ENCODE results near the gene ARL16. TPM values are rescaled to one million over a fixed set of nuclear protein-coding genes. Genes with fewer than 3 reads are reported as not detected.
A peak's percentile ranks its signal among the peaks of the same experiment; 100 is the strongest.

Gene ARL16
- total RNA-seq, 1 donor from 2014 or later, result 21.7 TPM

DNA sequence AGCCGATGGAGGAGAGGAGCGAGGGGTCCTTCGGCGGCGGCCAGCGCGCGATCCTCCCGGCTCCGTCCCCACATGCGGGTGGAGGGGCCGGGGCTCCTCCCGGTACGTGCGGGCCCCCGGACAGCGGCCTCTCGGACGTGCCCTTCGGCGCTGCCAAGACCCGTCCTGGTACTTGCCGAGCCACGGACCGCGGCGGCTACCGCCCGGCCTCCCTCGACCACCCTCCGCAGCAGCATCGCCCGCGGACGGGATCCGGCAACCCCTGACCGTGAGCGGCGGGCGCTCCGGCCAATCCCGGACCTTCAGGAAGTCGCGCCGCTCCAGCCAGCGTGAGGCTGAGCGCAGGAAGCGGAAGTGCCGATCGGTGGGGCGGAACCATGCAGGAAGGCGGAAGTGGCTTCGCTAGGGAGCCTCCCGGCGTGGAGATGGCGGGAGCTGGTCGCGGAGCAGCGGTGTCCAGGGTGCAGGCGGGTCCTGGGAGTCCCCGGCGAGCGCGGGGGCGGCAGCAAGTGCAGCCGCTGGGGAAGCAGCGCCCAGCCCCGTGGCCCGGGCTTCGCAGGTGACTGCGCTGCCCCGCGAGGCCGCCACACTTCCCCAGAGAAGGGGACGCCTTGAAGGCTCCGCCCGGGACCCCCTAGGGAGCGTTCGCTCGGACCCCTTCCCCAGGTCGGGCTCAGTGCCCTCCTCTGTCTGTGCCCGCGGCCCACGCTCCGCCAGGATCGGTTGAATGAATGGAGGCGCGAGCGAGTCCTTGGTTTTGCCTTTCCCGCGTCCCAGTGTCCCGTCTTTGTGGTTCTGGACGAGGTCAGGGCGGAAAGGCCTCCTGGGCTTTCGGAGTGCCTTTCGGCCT, 17.0 kb downstream of the ARL16 start, which contains the start of the genes CCDC137 and OXLD1:
Gene CCDC137, plus strand, starts transcription at position 396 of the 850 bp plus-strand sequence. Its CDS starts 30 bp downstream, at position 426.
Gene OXLD1, minus strand, starts transcription at position 264 of the 850 bp plus-strand sequence. Its CDS starts 28 bp downstream, at position 236.
- peak; percentile 90 for DNase-seq (ENCODE audit: low read depth)

DNA sequence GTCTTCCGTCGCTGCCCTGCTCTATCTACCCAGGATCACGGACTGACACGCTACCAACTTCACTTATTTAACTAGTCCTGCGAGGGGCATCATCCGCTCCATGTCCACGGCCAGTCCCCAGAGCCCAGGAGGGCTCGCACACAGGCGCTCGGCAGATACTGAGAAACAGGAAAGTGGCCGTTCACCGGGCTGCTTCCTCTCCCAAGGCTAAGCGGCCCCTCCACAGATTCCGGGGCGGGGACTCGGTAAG, 17.6 kb downstream of the ARL16 start:
- no peak for DNase-seq (ENCODE audit: low read depth)

DNA sequence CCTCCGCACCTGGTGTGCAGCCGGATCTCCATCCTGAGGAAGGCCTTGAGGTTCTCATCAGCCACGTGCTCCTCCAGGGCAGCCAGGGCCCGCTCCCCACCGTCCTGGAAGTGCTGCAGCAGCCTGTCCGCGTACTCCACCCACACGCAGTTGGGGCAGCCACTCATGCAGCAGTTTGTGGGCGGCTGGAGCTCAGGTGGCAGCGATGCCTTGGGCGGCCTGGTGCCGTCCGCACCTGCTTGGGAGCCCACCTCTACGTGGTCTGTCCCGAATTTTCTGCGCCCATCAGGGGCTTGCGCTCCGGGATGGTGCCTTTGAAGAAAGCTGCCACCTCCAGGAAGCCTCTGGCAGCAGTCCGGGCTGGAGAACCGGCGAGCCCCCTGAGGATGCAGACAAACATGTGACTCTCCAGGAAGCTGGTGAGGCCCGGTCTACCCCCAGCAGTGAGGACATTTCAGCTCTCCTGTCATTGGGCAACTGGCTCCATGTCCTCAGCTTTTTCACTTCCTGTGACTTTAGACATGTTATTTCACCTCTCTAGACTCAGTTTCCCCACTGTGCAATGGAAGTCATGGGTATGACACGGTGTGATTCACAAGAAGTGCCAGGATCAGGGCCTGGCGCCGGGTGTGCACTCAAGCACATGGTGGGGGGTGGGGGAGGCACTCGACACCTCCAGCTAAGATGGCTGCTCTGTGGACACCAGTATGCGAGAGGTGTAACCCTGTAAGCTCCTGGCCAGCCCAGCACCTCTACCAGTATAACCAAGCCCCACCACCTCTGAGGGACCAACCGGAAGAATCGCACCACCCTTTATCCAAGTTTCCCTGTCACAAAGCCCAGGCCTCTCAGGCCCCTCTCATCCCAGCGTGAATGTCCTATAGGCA, 18.1 kb downstream of the ARL16 start:
- DNase-seq (ENCODE audit: low read depth), result no peak

DNA sequence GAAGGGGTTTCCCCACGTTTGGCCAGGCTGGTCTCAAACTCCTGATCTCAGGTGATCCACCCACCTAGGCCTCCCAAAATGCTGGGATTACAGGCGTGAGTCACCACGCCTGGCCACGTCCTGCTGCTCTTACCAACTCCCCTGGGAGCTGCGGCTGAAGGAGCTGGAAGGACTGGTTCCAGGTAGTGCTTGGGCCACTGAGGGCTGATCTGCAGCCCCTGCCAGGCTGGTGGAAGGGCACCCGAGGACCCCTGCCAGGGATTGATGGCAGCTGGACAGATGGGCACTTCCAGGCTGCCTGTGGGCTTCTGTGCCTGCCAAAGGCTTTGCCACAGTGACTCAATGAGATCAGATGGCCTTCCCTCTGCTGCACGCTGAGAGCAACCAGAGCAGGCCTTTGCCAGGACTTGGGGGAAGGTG, 19.5 kb downstream of the ARL16 start:
- no peak for DNase-seq (ENCODE audit: low read depth)

DNA sequence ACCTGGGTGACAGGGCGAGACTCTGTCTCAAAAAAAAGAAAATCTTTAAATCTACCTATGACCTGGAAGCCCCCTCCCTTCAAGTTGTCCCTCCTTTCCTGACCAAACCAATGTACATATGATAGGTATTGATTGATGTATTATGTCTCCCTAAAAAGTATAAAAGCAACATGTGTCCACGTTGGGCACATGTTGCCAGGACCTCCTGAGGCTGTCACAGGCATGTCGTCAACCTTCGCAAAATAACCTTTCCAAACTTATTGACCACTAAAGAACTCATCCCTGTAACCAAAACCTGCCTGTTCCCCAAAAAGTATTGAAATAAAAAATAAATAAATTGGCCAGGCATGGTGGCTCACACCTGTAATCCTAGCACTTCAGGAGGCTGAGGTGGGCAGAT, 21.6 kb downstream of the ARL16 start:
- DNase-seq (ENCODE audit: low read depth), result no peak

DNA sequence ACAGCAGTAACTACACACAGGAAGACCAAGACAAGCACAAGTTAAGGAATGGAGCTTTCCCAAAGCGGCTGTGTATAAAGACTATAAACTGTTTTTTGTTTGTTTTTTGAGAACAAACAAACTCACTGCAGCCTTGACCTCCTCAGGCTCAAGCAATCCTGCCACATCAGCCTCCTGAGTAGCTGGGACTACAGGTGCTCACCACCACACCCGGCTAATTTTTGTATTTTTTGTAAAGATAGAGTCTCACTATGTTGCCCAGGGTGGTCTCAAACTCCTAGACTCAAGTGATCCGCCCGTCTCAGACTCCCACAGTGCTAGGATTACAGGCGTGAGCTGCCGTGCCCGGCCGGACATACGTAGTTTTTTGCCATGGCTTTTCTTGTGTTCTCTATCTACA, 23.2 kb downstream of the ARL16 start:
- no peak for DNase-seq (ENCODE audit: low read depth)

DNA sequence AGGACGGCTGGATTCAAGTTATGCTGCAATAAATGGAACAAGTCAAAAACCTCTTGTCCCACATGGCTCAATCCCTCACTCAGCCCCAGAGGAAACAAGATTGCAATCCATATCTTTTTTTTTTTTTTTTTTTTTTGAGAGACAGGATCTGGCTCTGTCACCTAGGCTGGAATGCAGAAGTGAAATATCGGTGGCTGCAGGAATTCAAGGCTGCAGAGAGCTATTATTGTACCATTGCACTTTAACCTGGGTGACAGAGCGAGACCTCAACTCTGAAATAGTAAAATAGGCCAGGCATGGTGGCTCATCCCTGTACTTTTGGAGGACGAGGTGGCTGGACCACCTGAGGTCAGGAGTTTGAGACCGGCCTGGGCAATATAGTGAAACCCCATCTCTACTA, 24.6 kb downstream of the ARL16 start:
- DNase-seq (ENCODE audit: low read depth), result no peak

DNA sequence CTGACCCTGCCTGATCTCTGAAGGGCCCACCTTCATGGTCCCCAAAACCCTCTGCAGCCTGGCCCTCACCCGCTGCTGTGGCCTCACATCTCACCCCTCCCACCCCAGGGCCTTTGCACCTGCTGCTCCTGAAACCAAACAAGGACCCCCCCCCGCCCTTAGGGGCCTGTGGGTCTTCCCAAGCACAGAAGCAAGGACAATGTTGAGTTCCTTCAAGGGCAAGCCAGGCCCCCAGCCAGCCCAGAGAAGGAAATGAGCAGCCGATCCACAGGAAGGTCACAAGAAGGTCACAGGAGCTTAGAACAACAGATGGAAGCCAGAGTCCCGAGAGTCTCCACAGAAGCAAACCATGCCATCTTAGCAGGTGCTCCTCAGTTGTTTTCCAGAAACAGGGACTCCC, 26.8 kb downstream of the ARL16 start:
- DNase-seq (ENCODE audit: low read depth), result no peak

DNA sequence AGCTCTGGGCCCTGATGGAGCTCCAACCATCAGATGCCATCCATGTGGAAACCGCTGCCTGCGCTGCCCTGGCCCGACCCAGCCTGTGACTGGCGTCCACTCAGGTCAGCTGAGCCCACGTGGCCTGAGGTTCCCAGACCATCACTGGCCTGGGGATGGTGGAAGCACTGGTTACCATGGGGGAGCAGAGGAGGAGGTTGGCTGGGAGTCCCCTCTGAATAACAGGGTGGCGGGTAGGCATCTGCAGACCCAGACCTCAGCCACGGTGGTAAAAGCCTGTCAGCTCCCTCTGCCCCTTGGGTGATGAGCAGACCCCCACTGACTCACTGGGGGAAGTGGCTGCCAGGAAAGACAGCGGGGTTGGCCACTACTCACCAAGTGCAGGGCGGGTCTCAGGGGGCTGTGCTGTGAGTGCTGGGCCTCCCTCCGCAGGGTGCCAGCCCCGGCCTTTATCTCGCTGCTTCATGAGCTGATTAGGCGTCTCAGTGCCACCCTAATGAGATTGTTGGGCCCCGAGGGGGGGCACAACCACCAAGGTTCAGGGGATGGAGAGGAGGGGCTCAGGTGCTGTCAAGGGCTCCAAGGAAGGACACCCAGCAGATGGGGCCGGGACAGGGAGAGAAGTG, 27.4 kb downstream of the ARL16 start, which contains the start of gene PDE6G:
Gene PDE6G, minus strand, starts transcription at position 425 of the 626 bp plus-strand sequence. CDS start 3,237 bp downstream, outside the sequence.
- DNase-seq (ENCODE audit: low read depth), result no peak

DNA sequence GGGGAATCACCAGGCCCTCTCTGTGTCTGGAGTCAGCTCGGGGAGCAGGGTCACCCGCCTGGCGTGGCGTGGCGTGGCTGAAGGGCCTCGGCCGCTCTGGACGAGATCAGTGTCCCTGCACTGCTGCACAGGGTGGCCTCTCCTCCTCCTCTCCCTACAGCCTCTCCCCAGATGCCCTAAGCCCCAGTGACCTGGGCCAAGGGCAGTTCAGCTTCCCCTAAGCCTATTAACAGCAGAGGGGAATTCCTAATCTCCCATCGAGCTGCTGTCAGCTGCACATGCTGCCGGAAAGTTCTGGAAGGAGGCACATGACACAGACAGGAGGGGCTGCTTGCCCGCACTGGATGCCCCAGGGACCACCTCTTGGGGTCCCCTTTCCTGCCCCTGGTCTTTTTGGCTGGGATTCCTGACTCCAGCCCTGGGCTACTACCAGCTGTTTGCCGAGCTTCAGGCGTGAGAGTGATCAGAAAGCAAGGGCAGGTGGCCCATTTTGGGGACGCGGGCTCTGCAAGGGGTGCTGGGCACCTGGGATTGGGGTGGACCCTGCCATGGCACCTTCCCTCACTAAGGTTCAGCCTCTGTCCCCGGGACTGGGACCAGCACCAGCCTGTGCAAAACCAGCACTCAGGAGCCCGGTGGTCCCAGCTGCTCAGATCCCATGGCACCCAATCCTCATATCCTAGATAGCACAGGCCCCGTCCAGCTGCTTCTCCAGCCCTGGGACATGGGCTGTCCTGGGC, 28.0 kb downstream of the ARL16 start:
- DNase-seq (ENCODE audit: low read depth), result no peak

DNA sequence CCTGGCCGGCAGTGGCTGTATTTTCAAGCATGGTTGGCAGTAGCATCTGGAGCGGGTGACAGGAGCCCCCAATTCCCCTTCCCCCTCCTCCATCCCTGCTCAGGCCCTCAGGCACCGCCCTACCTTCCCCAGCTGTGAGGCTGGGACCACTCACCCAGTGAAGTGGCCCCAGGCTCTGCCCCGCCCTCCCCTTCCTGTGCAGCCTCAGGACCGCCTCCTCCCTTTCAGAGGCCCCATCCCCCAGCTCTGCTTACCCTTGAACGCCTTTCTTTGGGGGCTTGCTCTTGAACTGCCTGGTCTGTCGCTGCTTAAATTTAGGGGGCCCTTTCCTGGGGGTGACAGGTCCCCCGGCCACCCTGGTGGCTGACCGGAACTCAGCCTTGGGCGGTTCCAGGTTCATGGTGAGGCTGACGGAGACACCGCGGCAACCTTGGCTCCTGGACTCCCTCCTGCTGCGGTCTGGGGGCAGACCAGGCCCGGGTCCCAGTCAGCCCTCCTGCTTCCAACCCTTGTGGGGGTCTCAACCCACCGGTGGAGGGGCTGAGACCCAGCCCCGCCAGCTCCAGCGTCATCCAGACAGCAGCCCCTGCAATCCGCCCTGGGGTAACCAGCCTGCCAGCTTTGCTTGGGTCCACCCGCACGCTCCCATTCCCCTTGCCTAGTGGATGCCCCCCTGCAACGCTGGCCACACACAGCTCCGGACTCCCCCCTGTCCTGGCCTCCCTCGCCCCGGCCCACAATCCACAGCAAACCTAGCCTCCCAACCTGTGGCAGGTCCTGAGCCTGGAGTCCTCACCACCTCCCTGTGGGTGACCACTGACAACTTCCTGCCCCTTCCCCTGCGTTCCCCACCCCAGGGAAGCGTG, 30.5 kb downstream of the ARL16 start:
- DNase-seq (ENCODE audit: low read depth), result no peak

DNA sequence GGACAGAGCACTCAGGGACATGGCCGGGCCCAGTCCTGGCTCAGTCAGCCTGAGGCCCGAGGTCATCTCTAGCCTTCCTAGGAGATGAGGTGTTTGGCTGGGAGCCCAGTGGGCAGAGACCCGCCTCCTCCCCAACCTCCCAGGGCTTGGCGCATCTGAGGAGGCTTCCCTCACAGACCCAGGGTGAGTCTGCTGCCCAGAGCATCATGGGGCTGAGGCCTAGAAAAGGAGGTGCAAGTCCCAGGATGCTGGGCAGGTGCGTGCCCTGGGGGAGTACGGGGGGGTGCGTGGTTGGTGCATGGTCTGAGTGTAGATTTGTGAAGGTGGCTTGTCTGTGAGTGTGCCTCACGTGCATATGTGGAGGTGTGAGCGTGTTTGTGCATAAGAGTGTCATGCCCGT, 31.9 kb downstream of the ARL16 start:
- peak; percentile 77 for DNase-seq (ENCODE audit: low read depth)

DNA sequence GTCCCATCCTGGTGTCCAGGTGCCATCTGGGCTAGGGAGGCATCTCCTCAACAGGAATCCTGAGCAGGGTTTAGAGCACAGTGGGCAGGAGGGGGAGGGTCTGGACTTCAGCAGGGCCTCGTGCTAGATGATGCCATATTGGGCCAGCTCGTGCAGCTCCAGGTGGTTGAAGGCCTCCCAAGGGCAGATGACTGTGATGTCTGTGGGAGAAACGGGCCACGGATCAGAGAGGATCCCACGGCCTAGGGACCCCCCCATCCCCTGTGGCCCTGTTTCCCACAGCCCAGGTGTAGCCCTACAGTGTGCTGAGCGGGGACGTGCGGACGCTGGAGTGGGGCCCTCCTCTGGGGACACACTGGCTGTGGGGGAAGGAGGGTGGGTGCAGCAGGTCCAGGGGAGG, 32.6 kb downstream of the ARL16 start:
- DNase-seq (ENCODE audit: low read depth), result no peak

DNA sequence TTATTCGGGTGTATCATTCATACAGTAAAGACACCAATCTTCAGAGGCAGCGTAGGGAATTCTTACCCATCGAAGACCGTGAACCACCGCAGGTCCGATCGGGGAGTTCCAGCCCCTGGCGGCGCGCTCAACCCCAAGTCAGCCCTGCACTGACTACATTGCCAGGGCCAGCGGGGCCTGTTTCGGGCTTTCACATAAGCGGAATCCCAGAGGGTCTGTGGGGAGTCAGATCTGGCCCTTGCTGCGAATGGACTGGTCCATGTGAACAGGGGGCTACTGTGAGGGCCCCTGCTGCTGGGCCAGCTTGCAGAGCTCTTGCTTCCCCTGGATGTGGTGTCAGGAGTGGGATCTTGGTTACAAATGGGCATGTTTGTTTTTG, 34.9 kb downstream of the ARL16 start:
- no peak for DNase-seq (ENCODE audit: low read depth)

DNA sequence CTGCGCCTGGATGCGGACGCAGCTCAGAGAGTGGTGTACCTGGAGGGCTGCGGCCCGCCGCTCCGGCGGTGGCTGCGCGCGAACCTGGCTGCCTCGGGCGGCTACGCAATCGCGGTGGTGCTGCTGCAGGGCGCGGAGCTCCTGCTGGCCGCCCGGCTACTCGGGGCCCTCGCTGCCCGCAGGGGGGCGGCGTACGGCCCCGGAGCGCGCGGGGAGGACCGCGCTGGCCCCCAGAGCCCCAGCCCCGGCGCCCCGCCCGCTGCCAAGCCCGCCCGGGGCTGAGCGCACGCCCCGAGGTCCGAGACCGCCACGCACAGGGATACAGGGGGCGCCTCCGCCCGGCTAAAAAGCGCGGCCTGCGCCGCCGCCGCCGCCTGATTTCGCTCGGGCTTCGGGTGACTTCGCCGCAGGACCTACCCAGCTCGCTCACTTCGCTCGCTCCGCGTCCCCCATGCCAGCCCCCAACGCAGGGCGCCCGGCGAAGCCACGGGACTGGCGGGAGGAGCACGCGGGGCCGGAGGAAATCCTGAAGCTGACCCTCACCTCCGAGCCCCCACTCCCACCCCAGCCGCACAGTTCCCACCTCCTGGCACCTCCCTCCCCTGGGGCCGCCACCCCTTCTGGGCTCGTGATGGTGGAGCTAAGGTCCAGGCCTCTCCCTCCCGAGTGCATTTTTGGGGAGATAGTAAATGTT, 35.4 kb downstream of the ARL16 start:
- no peak for DNase-seq (ENCODE audit: low read depth)

DNA sequence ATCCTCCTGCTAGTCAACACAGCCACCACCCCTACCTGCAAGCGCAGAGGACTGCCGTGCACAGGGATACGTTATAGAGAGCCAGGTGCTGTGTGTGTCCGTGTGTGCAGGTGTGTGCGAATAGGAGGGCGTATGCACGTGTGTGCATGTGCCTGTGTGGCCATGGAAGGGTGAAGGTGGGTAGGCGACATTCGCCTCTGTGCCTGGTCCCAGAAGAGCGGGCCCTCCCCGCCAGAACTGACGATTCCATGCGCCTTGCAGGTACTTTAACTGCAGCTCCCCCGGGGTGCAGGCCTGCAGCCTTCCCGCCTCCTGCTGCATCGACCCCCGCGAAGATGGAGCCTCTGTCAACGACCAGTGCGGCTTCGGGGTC, 36.0 kb downstream of the ARL16 start:
- no peak for DNase-seq (ENCODE audit: low read depth)

DNA sequence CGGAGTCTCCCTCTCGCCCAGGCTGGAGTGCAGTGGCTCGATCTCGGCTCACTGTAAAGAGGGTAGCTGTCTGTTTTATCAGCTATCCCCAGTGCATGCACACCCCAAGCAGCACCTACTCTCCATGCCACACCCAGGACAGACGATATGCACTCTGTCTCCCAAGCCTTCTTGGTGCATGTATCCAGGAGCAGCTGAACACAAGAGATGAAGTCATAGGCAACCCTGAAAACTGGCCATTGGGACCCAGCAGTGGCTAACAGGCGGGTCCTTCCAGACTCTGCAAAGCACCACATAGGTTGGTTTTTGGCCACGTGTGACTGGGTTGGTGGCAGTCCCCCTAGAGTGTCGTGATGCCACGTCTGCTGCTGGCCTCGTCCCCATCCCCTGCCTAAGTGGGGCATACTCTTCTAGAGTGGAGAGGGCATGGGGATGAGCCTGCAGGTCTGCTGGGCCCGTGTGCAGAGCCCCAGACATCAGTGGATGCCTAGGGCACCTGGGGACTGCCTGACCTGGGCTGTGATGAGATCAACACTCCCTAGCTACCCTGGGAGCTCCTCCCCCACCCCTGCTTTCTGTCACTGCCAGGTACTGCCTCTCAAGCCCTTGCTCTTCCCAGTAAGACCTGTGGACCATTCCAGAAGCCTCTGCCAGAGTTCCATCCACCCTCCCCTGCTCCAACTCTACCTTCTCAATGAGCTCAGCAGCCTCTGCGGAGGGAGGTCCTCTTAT, 36.6 kb downstream of the ARL16 start:
- no peak for DNase-seq (ENCODE audit: low read depth)

DNA sequence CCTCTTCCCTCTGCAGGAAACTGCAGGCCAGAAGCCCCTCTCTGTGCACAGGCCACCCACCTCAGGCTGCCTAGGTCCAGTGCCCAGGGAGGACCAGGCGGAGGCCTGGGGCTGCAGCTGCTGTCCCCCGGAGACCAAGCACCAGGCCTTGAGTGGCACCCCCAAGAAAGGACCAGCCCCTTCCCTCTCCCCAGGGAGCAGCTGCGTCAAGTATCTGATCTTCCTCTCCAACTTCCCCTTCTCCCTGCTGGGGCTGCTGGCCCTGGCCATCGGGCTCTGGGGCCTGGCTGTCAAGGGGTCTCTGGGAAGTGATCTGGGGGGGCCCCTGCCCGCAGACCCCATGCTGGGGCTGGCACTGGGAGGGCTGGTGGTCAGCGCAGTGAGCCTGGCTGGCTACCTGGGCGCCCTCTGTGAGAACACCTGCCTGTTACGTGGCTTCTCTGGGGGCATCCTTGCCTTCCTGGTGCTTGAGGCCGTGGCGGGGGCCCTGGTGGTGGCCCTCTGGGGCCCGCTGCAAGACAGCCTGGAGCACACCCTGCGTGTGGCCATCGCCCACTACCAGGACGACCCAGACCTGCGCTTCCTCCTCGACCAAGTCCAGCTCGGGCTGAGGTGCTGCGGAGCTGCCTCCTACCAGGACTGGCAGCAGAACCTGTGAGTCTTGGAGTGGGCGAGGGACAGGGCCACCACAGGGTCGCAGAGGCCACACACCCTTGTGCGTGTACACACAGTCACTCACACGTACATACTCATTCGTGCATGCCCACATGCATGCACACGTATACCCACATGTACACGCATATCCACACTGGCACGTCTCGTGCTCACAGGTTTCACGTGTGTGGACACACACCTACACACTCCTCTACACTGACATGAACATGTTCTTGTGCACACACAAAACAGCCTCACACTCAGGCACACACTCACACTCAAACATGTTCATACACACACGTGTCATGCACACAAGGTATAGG, 38.3 kb downstream of the ARL16 start:
- no peak for DNase-seq (ENCODE audit: low read depth)

All from renal cortical epithelial cell (primary cell).